H9 (cell line): ENCODE results near the gene EFNA5. TPM values are rescaled to one million over a fixed set of nuclear protein-coding genes. Genes with fewer than 3 reads are reported as not detected.

Source experiments
- DNase-seq: peaks from one replicate; pipeline ENCODE4 v3.0.0-alpha.2; 2017
- H2AFZ ChIP-seq: one replicate; pipeline ENCODE4 v1.6.1; 2013; ENCODE audit warnings: mild to moderate bottlenecking, low read length, control low read depth, moderate library complexity
- H2AK5ac ChIP-seq: 2 replicates; pipeline ENCODE4 v1.6.1; 2013; ENCODE audit warnings: low read length, control low read depth, mixed read lengths; ENCODE audit not compliant: insufficient read length
- H2BK120ac ChIP-seq: one replicate; pipeline ENCODE4 v1.6.1; 2013; ENCODE audit warnings: low read depth, mild to moderate bottlenecking, low read length, control low read depth, inconsistent platforms; ENCODE audit not compliant: poor library complexity, severe bottlenecking
- H2BK12ac ChIP-seq: 2 replicates; pipeline ENCODE4 v1.6.1; 2013; ENCODE audit warnings: low read length, control low read depth, mixed read lengths, low read depth; ENCODE audit not compliant: insufficient read length
- H2BK15ac ChIP-seq: 2 replicates; pipeline ENCODE4 v1.6.1; 2013; ENCODE audit warnings: low read depth, low read length, control low read depth
- H2BK20ac ChIP-seq: one replicate; pipeline ENCODE4 v1.6.1; 2013; ENCODE audit warnings: low read depth, mild to moderate bottlenecking, low read length, control low read depth, inconsistent platforms; ENCODE audit not compliant: poor library complexity, severe bottlenecking
- H2BK5ac ChIP-seq: 2 replicates; pipeline ENCODE4 v1.6.1; 2013; ENCODE audit warnings: low read length, control low read depth, mixed read lengths; ENCODE audit not compliant: insufficient read length
- H3K14ac ChIP-seq: 2 replicates; pipeline ENCODE4 v1.6.1; 2013; ENCODE audit warnings: low read length, control low read depth; ENCODE audit not compliant: insufficient read depth
- H3K18ac ChIP-seq: 2 replicates; pipeline ENCODE4 v1.6.1; 2013; ENCODE audit warnings: low read depth, mild to moderate bottlenecking, mixed read lengths, low read length, control low read depth; ENCODE audit not compliant: insufficient read length
- H3K23ac ChIP-seq: 2 replicates; pipeline ENCODE4 v1.6.1; 2013; ENCODE audit warnings: low read length, control low read depth, mixed read lengths, low read depth; ENCODE audit not compliant: insufficient read length
- H3K23me2 ChIP-seq: 2 replicates; pipeline ENCODE4 v1.6.1; 2013; ENCODE audit warnings: low read depth, mild to moderate bottlenecking, mixed read lengths, low read length, control low read depth; ENCODE audit not compliant: insufficient read length, poor library complexity, severe bottlenecking
- H3K27ac ChIP-seq: 2 replicates; pipeline ENCODE4 v1.5.1; 2013; ENCODE audit warnings: low read length, control low read depth, mixed read lengths, low read depth; ENCODE audit not compliant: insufficient read length
- H3K27me3 ChIP-seq: 2 replicates; pipeline ENCODE4 v1.6.1; 2013; ENCODE audit warnings: low read length, control low read depth, inconsistent platforms; ENCODE audit not compliant: insufficient read depth
- H3K4ac ChIP-seq: 2 replicates; pipeline ENCODE4 v1.6.1; 2013; ENCODE audit warnings: low read depth, mild to moderate bottlenecking, control low read depth, inconsistent platforms, low read length, moderate library complexity
- H3K4me1 ChIP-seq: 2 replicates; pipeline ENCODE4 v1.6.1; 2013; ENCODE audit warnings: low read length, control low read depth, inconsistent platforms; ENCODE audit not compliant: insufficient read depth
- H3K4me2 ChIP-seq: 2 replicates; pipeline ENCODE4 v1.6.1; 2013; ENCODE audit warnings: low read length, control low read depth, mixed read lengths; ENCODE audit not compliant: insufficient read length, insufficient read depth
- H3K56ac ChIP-seq: 2 replicates; pipeline ENCODE4 v1.6.1; 2013; ENCODE audit warnings: low read depth, mild to moderate bottlenecking, mixed read lengths, low read length, control low read depth; ENCODE audit not compliant: insufficient read length
- H3K79me1 ChIP-seq: 2 replicates; pipeline ENCODE4 v1.6.1; 2013; ENCODE audit warnings: low read depth, mild to moderate bottlenecking, moderate library complexity, low read length, control low read depth, inconsistent platforms; ENCODE audit not compliant: insufficient read depth, poor library complexity, severe bottlenecking
- H3K79me2 ChIP-seq: 2 replicates; pipeline ENCODE4 v1.6.1; 2013; ENCODE audit warnings: low read length, control low read depth, inconsistent platforms; ENCODE audit not compliant: insufficient read depth
- H3K9ac ChIP-seq: 2 replicates; pipeline ENCODE4 v1.6.1; 2013; ENCODE audit warnings: low read length, control low read depth, mixed read lengths; ENCODE audit not compliant: insufficient read length; ENCODE audit errors: extremely low read depth
- H3K9me3 ChIP-seq: one replicate; pipeline ENCODE4 v1.6.1; 2013; ENCODE audit warnings: low read depth, low read length, inconsistent platforms; ENCODE audit not compliant: control insufficient read depth
- H3T11ph ChIP-seq: one replicate; pipeline ENCODE4 v1.6.1; 2013; ENCODE audit warnings: mild to moderate bottlenecking, low read length, control low read depth, inconsistent platforms
- H4K20me1 ChIP-seq: one replicate; pipeline ENCODE4 v1.6.1; 2013; ENCODE audit not compliant: control insufficient read depth, insufficient read length, insufficient read depth
- H4K5ac ChIP-seq: 2 replicates; pipeline ENCODE4 v1.6.1; 2013; ENCODE audit warnings: low read depth, mild to moderate bottlenecking, mixed read lengths, low read length, control low read depth; ENCODE audit not compliant: insufficient read length
- H4K8ac ChIP-seq: replicated peaks from 2 replicates; pipeline ENCODE4 v1.6.1; 2013; ENCODE audit warnings: low read length, control low read depth, mixed read lengths, low read depth; ENCODE audit not compliant: insufficient read length
- H4K91ac ChIP-seq: 2 replicates; pipeline ENCODE4 v1.6.1; 2013; ENCODE audit warnings: low read depth, mild to moderate bottlenecking, moderate library complexity, mixed read lengths, low read length, control low read depth; ENCODE audit not compliant: insufficient read length
- H3K27ac Mint-ChIP-seq, 3 experiments: 2 replicates in 2 of 3; 3 replicates in 1 of 3; pipeline ENCODE4 v1.8.0; 2020 to 2021; ENCODE audit warnings: mixed read lengths in 3 of 3, mild to moderate bottlenecking in 1 of 3, moderate library complexity in 1 of 3
- H3K27me3 Mint-ChIP-seq: 2 replicates; pipeline ENCODE4 v1.8.0; 2021; ENCODE audit warnings: low read depth, mild to moderate bottlenecking, moderate library complexity, mixed read lengths
- H3K36me3 Mint-ChIP-seq, 3 experiments: 2 replicates in 2 of 3; 3 replicates in 1 of 3; pipeline ENCODE4 v1.8.0; 2020 to 2021; ENCODE audit warnings: low read depth in 3 of 3, mixed read lengths in 3 of 3; ENCODE audit not compliant: insufficient read depth in 1 of 3
- H3K4me1 Mint-ChIP-seq, 2 experiments: 2 replicates each; pipeline ENCODE4 v1.8.0; 2020; ENCODE audit warnings: mixed read lengths in 2 of 2
- H3K4me3 Mint-ChIP-seq, 2 experiments: 2 replicates in 1 of 2; 3 replicates in 1 of 2; pipeline ENCODE4 v1.8.0; 2020 to 2021; ENCODE audit warnings: mild to moderate bottlenecking in 2 of 2, mixed read lengths in 2 of 2, moderate library complexity in 1 of 2
- H3K9me3 Mint-ChIP-seq, 2 experiments: 2 replicates in 1 of 2; 3 replicates in 1 of 2; pipeline ENCODE4 v1.8.0; 2020; ENCODE audit warnings: mild to moderate bottlenecking in 2 of 2, mixed read lengths in 2 of 2, moderate library complexity in 1 of 2
- WGBS: extraction: QIAGEN DNeasy Blood & Tissue Kit; methylation state at CpG from one replicate; pipeline ENCODE4 v1.1.7; 2013; ENCODE audit warnings: missing lambda C conversion rate, low lambda C conversion rate, mixed read lengths; ENCODE audit not compliant: insufficient read length; ENCODE audit errors: extremely low coverage; 5-methylcytosine and 5-hydroxymethylcytosine counted together
- total RNA-seq: library from RNA; stranded (reverse); gene quantifications from 2 replicates; pipeline ENCODE4 v1.2.1, GENCODE V29; 2021
- TF ChIP-seq, protein P1 (sequence below): fragments of 200-600 bp; sonication (generic); conservative IDR thresholded peaks from 3 replicates; pipeline ENCODE4 v1.8.0; 2021; ENCODE audit warnings: antibody characterized with exemption, mild to moderate bottlenecking

Gene EFNA5
- total RNA-seq, 1 experiment from 2014 or later = 20.4 TPM

DNA sequence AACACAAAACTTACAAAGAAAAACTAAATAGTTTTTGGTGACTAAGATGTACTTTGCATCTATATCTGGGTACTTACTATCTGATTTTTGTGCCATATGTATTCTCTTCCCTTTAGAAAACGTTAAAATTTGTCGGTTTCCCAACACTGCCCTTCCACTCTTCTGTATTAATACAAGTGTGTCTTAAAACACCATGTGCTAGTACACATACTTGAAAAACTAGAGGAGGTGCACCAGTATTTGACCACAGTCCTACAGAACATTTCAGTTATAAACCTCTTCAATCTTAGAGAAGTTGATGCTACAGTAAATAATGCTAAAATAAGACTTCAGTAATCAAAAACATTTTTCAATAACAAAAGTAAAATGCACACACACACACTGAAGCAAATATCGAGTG is 251.2 kb downstream of the EFNA5 start:
- no peak overlapping the region for H3K4ac ChIP-seq
- no peak overlapping the region for H3K18ac ChIP-seq
- no peak overlapping the region for H3K56ac ChIP-seq
- no peak overlapping the region for H2BK120ac ChIP-seq
- no peaks in the 10 kb centered on the region for H4K20me1 ChIP-seq
- peaks cover 2% of the 10 kb centered on the region; the same call in 1 of the 2 replicates for H3K4me1 ChIP-seq
- H2BK20ac ChIP-seq = no peak overlapping the region
- H2AK5ac ChIP-seq = no peak overlapping the region
- H3K4me1 Mint-ChIP-seq = peaks cover 16 to 17% of the 10 kb centered on the region in 2 experiments
- H3K36me3 Mint-ChIP-seq = no peaks in the 10 kb centered on the region
- TF ChIP-seq, protein P1, sequence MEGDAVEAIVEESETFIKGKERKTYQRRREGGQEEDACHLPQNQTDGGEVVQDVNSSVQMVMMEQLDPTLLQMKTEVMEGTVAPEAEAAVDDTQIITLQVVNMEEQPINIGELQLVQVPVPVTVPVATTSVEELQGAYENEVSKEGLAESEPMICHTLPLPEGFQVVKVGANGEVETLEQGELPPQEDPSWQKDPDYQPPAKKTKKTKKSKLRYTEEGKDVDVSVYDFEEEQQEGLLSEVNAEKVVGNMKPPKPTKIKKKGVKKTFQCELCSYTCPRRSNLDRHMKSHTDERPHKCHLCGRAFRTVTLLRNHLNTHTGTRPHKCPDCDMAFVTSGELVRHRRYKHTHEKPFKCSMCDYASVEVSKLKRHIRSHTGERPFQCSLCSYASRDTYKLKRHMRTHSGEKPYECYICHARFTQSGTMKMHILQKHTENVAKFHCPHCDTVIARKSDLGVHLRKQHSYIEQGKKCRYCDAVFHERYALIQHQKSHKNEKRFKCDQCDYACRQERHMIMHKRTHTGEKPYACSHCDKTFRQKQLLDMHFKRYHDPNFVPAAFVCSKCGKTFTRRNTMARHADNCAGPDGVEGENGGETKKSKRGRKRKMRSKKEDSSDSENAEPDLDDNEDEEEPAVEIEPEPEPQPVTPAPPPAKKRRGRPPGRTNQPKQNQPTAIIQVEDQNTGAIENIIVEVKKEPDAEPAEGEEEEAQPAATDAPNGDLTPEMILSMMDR = no peak
- H3K23me2 ChIP-seq = no peaks in the 10 kb centered on the region
- H2AFZ ChIP-seq = no peak overlapping the region
- no peak for DNase-seq
- H2BK12ac ChIP-seq = no peak overlapping the region
- no peak overlapping the region for H3K23ac ChIP-seq
- H4K91ac ChIP-seq = no peak overlapping the region
- no peak overlapping the region for H3K27ac ChIP-seq
- H3K27ac Mint-ChIP-seq = no peak overlapping the region
- H3K27me3 ChIP-seq = no peaks in the 10 kb centered on the region
- no peak overlapping the region for H3K14ac ChIP-seq
- WGBS = no CpG with 5 or more reads among the region's 3 CpGs
- H2BK5ac ChIP-seq = no peak overlapping the region
- H4K5ac ChIP-seq = no peak overlapping the region
- no peaks in the 10 kb centered on the region for H3K27me3 Mint-ChIP-seq
- H2BK15ac ChIP-seq = no peak overlapping the region
- no peaks in the 10 kb centered on the region for H3K9me3 Mint-ChIP-seq
- H3K9me3 ChIP-seq = no peaks in the 10 kb centered on the region
- H4K8ac ChIP-seq = no peak overlapping the region
- H3K4me2 ChIP-seq = no peak overlapping the region
- no peaks in the 10 kb centered on the region for H3K79me1 ChIP-seq
- no peak overlapping the region for H3T11ph ChIP-seq
- H3K9ac ChIP-seq = no peak overlapping the region
- H3K79me2 ChIP-seq = no peaks in the 10 kb centered on the region
- H3K4me3 Mint-ChIP-seq = no peak overlapping the region
